Duodenal mucosa (tissue), 2 donors: Measurements from ENCODE around the gene SLC38A7.
"Not testable (repeated sequence)": the region's sequence is repeated elsewhere in the genome, so short reads cannot be mapped to it uniquely, and the experiment has no call there.

Source experiments
- H3K27ac ChIP-seq: one replicate; pipeline ENCODE4 v1.7.0; 2013; ENCODE audit warnings: low read depth, low read length
- H3K27me3 ChIP-seq, 2 donors: one replicate each; pipeline ENCODE4 v1.7.0; 2013; ENCODE audit warnings: low read length in 2 of 2, control low read depth in 1 of 2; ENCODE audit not compliant: insufficient read depth in 2 of 2, control insufficient read depth in 1 of 2
- H3K36me3 ChIP-seq, 2 donors: one replicate each; pipeline ENCODE4 v1.7.0; 2013; ENCODE audit warnings: low read length in 2 of 2, control low read depth in 1 of 2; ENCODE audit not compliant: insufficient read depth in 2 of 2, control insufficient read depth in 1 of 2
- H3K4me1 ChIP-seq, 2 donors: one replicate each; pipeline ENCODE4 v1.7.0; 2013; ENCODE audit warnings: low read length in 2 of 2, control low read depth in 1 of 2; ENCODE audit not compliant: insufficient read depth in 2 of 2, control insufficient read depth in 1 of 2
- H3K4me3 ChIP-seq, 2 donors: one replicate each; pipeline ENCODE4 v1.7.0; 2013; ENCODE audit warnings: low read length in 2 of 2, low read depth in 1 of 2
- H3K9ac ChIP-seq, 2 donors: one replicate each; pipeline ENCODE4 v1.7.0; 2013; ENCODE audit warnings: low read length in 2 of 2, low read depth in 1 of 2
- H3K9me3 ChIP-seq, 2 donors: one replicate each; pipeline ENCODE4 v1.7.0; 2013; ENCODE audit warnings: low read length in 2 of 2, control low read depth in 1 of 2; ENCODE audit not compliant: control insufficient read depth in 1 of 2

Gene SLC38A7

GRCh38 chr16:58639230-58639629 lies 45.3 kb downstream of the SLC38A7 start:
- H3K4me1 ChIP-seq = peaks cover 0 to 7% of the 10 kb centered on the region in 2 donors
- no peaks in the 10 kb centered on the region for H3K36me3 ChIP-seq
- H3K4me3 ChIP-seq = no peak overlapping the region
- H3K9ac ChIP-seq = no peak overlapping the region
- H3K27me3 ChIP-seq = no peaks in the 10 kb centered on the region
- no peak overlapping the region for H3K27ac ChIP-seq
- H3K9me3 ChIP-seq = no peaks in the 10 kb centered on the region

GRCh38 chr16:58638148-58639036 lies 46.2 kb downstream of the SLC38A7 start:
- peaks cover 0 to 8% of the 10 kb centered on the region in 2 donors for H3K4me1 ChIP-seq
- H3K27ac ChIP-seq = no peak overlapping the region
- H3K9me3 ChIP-seq = no peaks in the 10 kb centered on the region
- H3K36me3 ChIP-seq = no peaks in the 10 kb centered on the region
- no peak overlapping the region for H3K9ac ChIP-seq
- H3K27me3 ChIP-seq = no peaks in the 10 kb centered on the region
- no peak overlapping the region for H3K4me3 ChIP-seq

GRCh38 chr16:58637021-58637420 lies 47.5 kb downstream of the SLC38A7 start:
- H3K36me3 ChIP-seq, H3K27me3 ChIP-seq, H3K27ac ChIP-seq, H3K9ac ChIP-seq, H3K9me3 ChIP-seq, H3K4me3 ChIP-seq, H3K4me1 ChIP-seq: not testable (repeated sequence)

GRCh38 chr16:58636466-58636865 lies 48.1 kb downstream of the SLC38A7 start:
- H3K36me3 ChIP-seq = no peaks in the 10 kb centered on the region
- H3K4me3 ChIP-seq = no peak overlapping the region
- H3K27me3 ChIP-seq = no peaks in the 10 kb centered on the region
- no peak overlapping the region for H3K9ac ChIP-seq
- H3K9me3 ChIP-seq = no peaks in the 10 kb centered on the region
- H3K27ac ChIP-seq = no peak overlapping the region
- H3K4me1 ChIP-seq = peaks cover 0 to 8% of the 10 kb centered on the region in 2 donors

GRCh38 chr16:58635502-58635901 lies 49.1 kb downstream of the SLC38A7 start:
- Histone ChIP-seq H3K4me1 (peaks cover 4 to 8% of the 10 kb centered on the region in 2 donors), H3K9me3 (no peaks in the 10 kb centered on the region), H3K4me3 (no peak overlapping the region), H3K9ac (no peak overlapping the region), H3K27ac (no peak overlapping the region), H3K27me3 (no peaks in the 10 kb centered on the region), H3K36me3 (no peaks in the 10 kb centered on the region)

- H3K27me3 ChIP-seq = no peaks in the 10 kb centered on the region
- H3K27ac ChIP-seq = no peak overlapping the region
- H3K9me3 ChIP-seq = no peaks in the 10 kb centered on the region
- no peaks in the 10 kb centered on the region for H3K36me3 ChIP-seq
- H3K9ac ChIP-seq = no peak overlapping the region
- no peak overlapping the region for H3K4me3 ChIP-seq
- peaks cover 4 to 8% of the 10 kb centered on the region in 2 donors for H3K4me1 ChIP-seq
Measured at GRCh38 chr16:58634265-58634802, 50.2 kb downstream of the SLC38A7 start.

GRCh38 chr16:58629733-58630640 lies 54.6 kb downstream of the SLC38A7 start, which contains the start of gene CNOT1:
TSS of gene CNOT1 (minus strand) at chr16:58629826. CDS start at chr16:58599337, 30,489 bp downstream.
- Histone ChIP-seq H3K4me1 (peaks cover 16 to 20% of the 10 kb centered on the region in 2 donors), H3K27ac (peak within 1 kb of the TSS; percentile 98), H3K27me3 (no peaks in the 10 kb centered on the region), H3K36me3 (peaks cover 0 to under 1% of the 10 kb centered on the region in 2 donors), H3K4me3 (peak within 1 kb of the TSS; percentile 96 to 98), H3K9me3 (no peaks in the 10 kb centered on the region), H3K9ac (peak within 1 kb of the TSS; percentile 92 to 100)

- H3K4me1 ChIP-seq = peaks cover 9 to 20% of the 10 kb centered on the region in 2 donors
- H3K36me3 ChIP-seq = peaks cover 3 to 9% of the 10 kb centered on the region in 2 donors
- H3K9ac ChIP-seq = peak overlapping the region; percentile 92 to 100
- H3K9me3 ChIP-seq = no peaks in the 10 kb centered on the region
- no peaks in the 10 kb centered on the region for H3K27me3 ChIP-seq
- peak overlapping the region; percentile 96 to 98 for H3K4me3 ChIP-seq
- peak overlapping the region; percentile 98 for H3K27ac ChIP-seq
Measured at GRCh38 chr16:58628845-58629732, 55.5 kb downstream of the SLC38A7 start.

- Histone ChIP-seq H3K4me1 (peaks cover 9 to 16% of the 10 kb centered on the region in 2 donors), H3K9me3 (no peaks in the 10 kb centered on the region), H3K4me3 (no peak overlapping the region), H3K9ac (no peak overlapping the region), H3K27me3 (no peaks in the 10 kb centered on the region), H3K27ac (no peak overlapping the region), H3K36me3 (peaks cover 9 to 37% of the 10 kb centered on the region in 2 donors)
Measured at GRCh38 chr16:58624209-58624608, 60.4 kb downstream of the SLC38A7 start.
